Stimulated activated naive CD8-positive, alpha-beta T cell treated with anti-CD3 and anti-CD28 coated beads, Interleukin-15, Interleukin-2, amounts not matched to agents 100 U/mL and 50 U/mL, for 24 hours (primary cell): ENCODE data around the gene TACC2.
"Not testable (repeated sequence)": the region's sequence is repeated elsewhere in the genome, so short reads cannot be mapped to it uniquely, and the experiment has no call there.

ENCODE experiments used
- ATAC-seq: fragments of 150-1000 bp; cut with Tn5 transposase; one replicate; pipeline ENCODE4 v1.10.0; 2021
- DNase-seq: peaks from one replicate; pipeline ENCODE4 v3.0.0; 2021

TACC2 gene

GRCh38 chr10:121988361-121989324 is at the start of gene TACC2:
Gene TACC2, plus strand, starts transcription at chr10:121989163. Its CDS starts 32,819 bp downstream, at chr10:122021982.
- peak; percentile 32 for DNase-seq
- ATAC-seq: peak; percentile 63

GRCh38 chr10:121941532-121941931 is 47.4 kb upstream of the TACC2 start:
- no peak for ATAC-seq
- DNase-seq: no peak

- ATAC-seq (no peak), DNase-seq (no peak)
These were observed 46.1 kb upstream of the TACC2 start for GRCh38 chr10:121942749-121943416.

GRCh38 chr10:121947343-121948330 is 41.3 kb upstream of the TACC2 start:
- ATAC-seq: no peak
- DNase-seq: no peak

- ATAC-seq: no peak
- no peak for DNase-seq
These were observed 39.9 kb upstream of the TACC2 start for GRCh38 chr10:121949049-121949448.

- ATAC-seq (no peak), DNase-seq (no peak)
These were observed 39.5 kb upstream of the TACC2 start for GRCh38 chr10:121949451-121949850.

GRCh38 chr10:121952226-121952625 is 36.7 kb upstream of the TACC2 start:
- DNase-seq: no peak
- ATAC-seq: no peak

GRCh38 chr10:121956111-121957061 is 32.6 kb upstream of the TACC2 start:
- no peak for DNase-seq
- no peak for ATAC-seq

GRCh38 chr10:121959671-121960070 is 29.3 kb upstream of the TACC2 start:
- peak; percentile 84 for ATAC-seq
- DNase-seq: no peak

- ATAC-seq (no peak), DNase-seq (no peak)
These were observed 27.5 kb upstream of the TACC2 start for GRCh38 chr10:121961456-121961855.

GRCh38 chr10:121965996-121966395 is 23.0 kb upstream of the TACC2 start:
- ATAC-seq: no peak

GRCh38 chr10:121969086-121969485 is 19.9 kb upstream of the TACC2 start:
- DNase-seq, ATAC-seq: not testable (repeated sequence)

More at GRCh38 chr10:121965996-121966395, 23.0 kb upstream of the TACC2 start:
- DNase-seq: no peak

GRCh38 chr10:121974019-121974534 is 14.9 kb upstream of the TACC2 start:
- peak; percentile 17 for ATAC-seq
- no peak for DNase-seq

- ATAC-seq (peak; percentile 87), DNase-seq (peak; percentile 84)
These were observed 14.2 kb upstream of the TACC2 start, which contains the start of gene NSMCE4A for GRCh38 chr10:121974535-121975294. Gene NSMCE4A, minus strand, starts transcription at chr10:121975217. Its CDS starts 52 bp downstream, at chr10:121975165.

GRCh38 chr10:121975295-121976086 is 13.5 kb upstream of the TACC2 start:
- DNase-seq: no peak
- ATAC-seq: peak; percentile 29

GRCh38 chr10:121976607-121977006 is 12.4 kb upstream of the TACC2 start:
- DNase-seq: no peak
- no peak for ATAC-seq

GRCh38 chr10:121978511-121978910 is 10.5 kb upstream of the TACC2 start:
- DNase-seq (no peak), ATAC-seq (no peak)

GRCh38 chr10:121981346-121981745 is 7.6 kb upstream of the TACC2 start:
- ATAC-seq (no peak), DNase-seq (no peak)

GRCh38 chr10:121983852-121984251 is 5.1 kb upstream of the TACC2 start:
- DNase-seq: no peak

More at GRCh38 chr10:121983852-121984251, 5.1 kb upstream of the TACC2 start:
- no peak for ATAC-seq
